Stomach (tissue), 4 donors: ENCODE data around the gene AUTS2.

ENCODE experiments used
- EP300 ChIP-seq: sonication (generic); formaldehyde crosslinking; IDR thresholded peaks from one replicate; pipeline ENCODE4 v1.6.1; 2017; ENCODE audit warnings: antibody characterized with exemption
- POLR2A ChIP-seq, 4 donors: fragments of 450-650 bp; IDR thresholded peaks; one replicate each; pipeline ENCODE4 v1.6.1; 2016; ENCODE audit warnings: antibody characterized with exemption in 4 of 4, control low read depth in 2 of 4, mild to moderate bottlenecking in 1 of 4, moderate library complexity in 1 of 4
- POLR2AphosphoS5 ChIP-seq, 3 donors: sonication (generic); formaldehyde crosslinking; IDR thresholded peaks; one replicate each; pipeline ENCODE4 v1.6.1; 2016; ENCODE audit warnings: antibody characterized with exemption in 3 of 3
- TF ChIP-seq, protein P1 (sequence below), 7 experiments: fragments of 450-650 bp in 4 of 7; fragments of 200-600 bp in 3 of 7; sonication (generic) in 3 of 7; IDR thresholded peaks; one replicate each; pipeline ENCODE4 v1.5.1; 2016 to 2019; ENCODE audit warnings: antibody characterized with exemption in 7 of 7, control low read depth in 2 of 7, mild to moderate bottlenecking in 1 of 7

DNA sequence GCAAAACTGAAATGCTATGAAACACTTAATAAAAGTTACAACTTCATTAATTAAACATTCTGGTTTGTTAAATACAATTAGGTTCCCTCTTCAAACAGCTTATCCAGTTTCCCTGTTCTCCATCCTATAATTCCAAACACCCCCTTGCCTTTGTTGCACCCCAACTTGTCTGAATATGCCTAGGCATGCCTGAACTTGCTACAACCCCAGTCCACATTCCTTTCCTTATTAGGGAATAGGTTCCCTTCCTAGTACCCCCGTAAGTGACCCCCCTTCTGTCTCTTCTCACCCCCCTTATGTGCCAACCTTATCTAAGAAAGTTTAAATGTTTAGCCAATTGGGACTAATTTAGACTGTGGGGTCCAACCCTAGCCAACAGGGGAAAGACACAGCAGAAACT, 1238.0 kb downstream of the AUTS2 start:
- no peak for TF ChIP-seq POLR2AphosphoS5 (IDR thresholded peaks at IDR 0.05)
- TF ChIP-seq, protein P1, sequence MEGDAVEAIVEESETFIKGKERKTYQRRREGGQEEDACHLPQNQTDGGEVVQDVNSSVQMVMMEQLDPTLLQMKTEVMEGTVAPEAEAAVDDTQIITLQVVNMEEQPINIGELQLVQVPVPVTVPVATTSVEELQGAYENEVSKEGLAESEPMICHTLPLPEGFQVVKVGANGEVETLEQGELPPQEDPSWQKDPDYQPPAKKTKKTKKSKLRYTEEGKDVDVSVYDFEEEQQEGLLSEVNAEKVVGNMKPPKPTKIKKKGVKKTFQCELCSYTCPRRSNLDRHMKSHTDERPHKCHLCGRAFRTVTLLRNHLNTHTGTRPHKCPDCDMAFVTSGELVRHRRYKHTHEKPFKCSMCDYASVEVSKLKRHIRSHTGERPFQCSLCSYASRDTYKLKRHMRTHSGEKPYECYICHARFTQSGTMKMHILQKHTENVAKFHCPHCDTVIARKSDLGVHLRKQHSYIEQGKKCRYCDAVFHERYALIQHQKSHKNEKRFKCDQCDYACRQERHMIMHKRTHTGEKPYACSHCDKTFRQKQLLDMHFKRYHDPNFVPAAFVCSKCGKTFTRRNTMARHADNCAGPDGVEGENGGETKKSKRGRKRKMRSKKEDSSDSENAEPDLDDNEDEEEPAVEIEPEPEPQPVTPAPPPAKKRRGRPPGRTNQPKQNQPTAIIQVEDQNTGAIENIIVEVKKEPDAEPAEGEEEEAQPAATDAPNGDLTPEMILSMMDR (IDR thresholded peaks at IDR 0.05) = no peak
- no peak for TF ChIP-seq POLR2A (IDR thresholded peaks at IDR 0.05)
- no peak for TF ChIP-seq EP300
